GM12878 (cell line): ENCODE results near the gene IRF1. TPM values are rescaled to one million over a fixed set of nuclear protein-coding genes. Genes with fewer than 3 reads are reported as not detected.

Experiments
- CBFB ChIP-seq: IDR thresholded peaks from 2 replicates; pipeline ENCODE4 v1.6.1; 2016; ENCODE audit warnings: antibody characterized with exemption, low read depth
- GATAD2B ChIP-seq: fragments of 450-650 bp; conservative IDR thresholded peaks from 2 replicates; pipeline ENCODE4 v1.6.1; 2017; ENCODE audit warnings: low read depth, mild to moderate bottlenecking, moderate library complexity
- STAT3 ChIP-seq: IDR thresholded peaks from 2 replicates; pipeline ENCODE4 v1.6.1; 2011; ENCODE audit warnings: low read depth, low read length, improper control_type of control experiment
- polyA plus RNA-seq, 11 experiments: library from polyadenylated mRNA; depleted of rRNA in 4 of 11; unstranded in 6 of 11; stranded (reverse) in 5 of 11; fragments of >200 nt; fragmentation: Nextera tagmentation in 4 of 11; fragmentation: Illumina TruSeq in 1 of 11; extraction: Ambion mirVana in 4 of 11; extraction: Trizol in 1 of 11; gene quantifications; 1 replicate in 1 of 11; 2 replicates in 10 of 11; pipeline versions ENCODE4 v1.2.1 to v1.2.3, GENCODE V29; 2011 to 2016; ENCODE audit warnings: inconsistent platforms in 2 of 11, missing spikeins in 2 of 11, low read depth in 1 of 11
- total RNA-seq, 4 experiments: library from RNA; depleted of rRNA in 3 of 4; stranded (reverse); fragments of >200 nt in 3 of 4; fragmentation: Illumina TruSeq in 1 of 4; extraction: Trizol in 1 of 4; gene quantifications; 2 replicates each; pipeline versions ENCODE4 v1.2.1 to v1.2.3, GENCODE V29; 2013 to 2021
- TF ChIP-seq, protein P1 (sequence below): fragments of 450-650 bp; IDR thresholded peaks from 2 replicates; pipeline ENCODE4 v1.6.1; 2017; ENCODE audit warnings: borderline replicate concordance
- TF ChIP-seq, protein P2 (sequence below): fragments of 450-650 bp; IDR thresholded peaks from 2 replicates; pipeline ENCODE4 v1.6.1; 2016; ENCODE audit warnings: mild to moderate bottlenecking, moderate library complexity, borderline replicate concordance

The IRF1 gene
- total and polyA plus RNA-seq, 10 of the 15 experiments (the other 5 are each of a cell fraction or from before 2014, with no cell fraction given), result 6.9 to 68.0 (median 49.6) TPM

DNA sequence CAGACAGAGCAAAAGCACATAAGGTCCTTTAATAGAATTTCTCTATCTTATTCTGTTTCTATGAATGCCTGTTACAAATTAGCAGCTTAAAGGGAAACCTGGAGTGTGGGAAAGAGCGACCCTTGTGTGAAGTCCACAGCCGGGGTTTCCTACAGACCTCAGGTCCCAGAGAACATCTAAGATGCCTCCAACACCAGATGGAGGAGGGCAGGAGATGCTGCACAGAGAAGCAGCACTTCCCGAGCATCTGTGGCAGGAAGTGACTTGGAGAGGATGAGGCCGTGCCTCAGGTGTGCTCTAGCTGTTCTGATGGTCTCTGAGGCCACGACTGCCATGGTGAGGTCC lies 26.8 kb downstream of the IRF1 start (continued):
- TF ChIP-seq STAT3 (no peak), CBFB (no peak), GATAD2B (no peak)
- TF ChIP-seq, protein P1, sequence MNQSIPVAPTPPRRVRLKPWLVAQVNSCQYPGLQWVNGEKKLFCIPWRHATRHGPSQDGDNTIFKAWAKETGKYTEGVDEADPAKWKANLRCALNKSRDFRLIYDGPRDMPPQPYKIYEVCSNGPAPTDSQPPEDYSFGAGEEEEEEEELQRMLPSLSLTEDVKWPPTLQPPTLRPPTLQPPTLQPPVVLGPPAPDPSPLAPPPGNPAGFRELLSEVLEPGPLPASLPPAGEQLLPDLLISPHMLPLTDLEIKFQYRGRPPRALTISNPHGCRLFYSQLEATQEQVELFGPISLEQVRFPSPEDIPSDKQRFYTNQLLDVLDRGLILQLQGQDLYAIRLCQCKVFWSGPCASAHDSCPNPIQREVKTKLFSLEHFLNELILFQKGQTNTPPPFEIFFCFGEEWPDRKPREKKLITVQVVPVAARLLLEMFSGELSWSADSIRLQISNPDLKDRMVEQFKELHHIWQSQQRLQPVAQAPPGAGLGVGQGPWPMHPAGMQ, result no peak
- TF ChIP-seq, protein P2, sequence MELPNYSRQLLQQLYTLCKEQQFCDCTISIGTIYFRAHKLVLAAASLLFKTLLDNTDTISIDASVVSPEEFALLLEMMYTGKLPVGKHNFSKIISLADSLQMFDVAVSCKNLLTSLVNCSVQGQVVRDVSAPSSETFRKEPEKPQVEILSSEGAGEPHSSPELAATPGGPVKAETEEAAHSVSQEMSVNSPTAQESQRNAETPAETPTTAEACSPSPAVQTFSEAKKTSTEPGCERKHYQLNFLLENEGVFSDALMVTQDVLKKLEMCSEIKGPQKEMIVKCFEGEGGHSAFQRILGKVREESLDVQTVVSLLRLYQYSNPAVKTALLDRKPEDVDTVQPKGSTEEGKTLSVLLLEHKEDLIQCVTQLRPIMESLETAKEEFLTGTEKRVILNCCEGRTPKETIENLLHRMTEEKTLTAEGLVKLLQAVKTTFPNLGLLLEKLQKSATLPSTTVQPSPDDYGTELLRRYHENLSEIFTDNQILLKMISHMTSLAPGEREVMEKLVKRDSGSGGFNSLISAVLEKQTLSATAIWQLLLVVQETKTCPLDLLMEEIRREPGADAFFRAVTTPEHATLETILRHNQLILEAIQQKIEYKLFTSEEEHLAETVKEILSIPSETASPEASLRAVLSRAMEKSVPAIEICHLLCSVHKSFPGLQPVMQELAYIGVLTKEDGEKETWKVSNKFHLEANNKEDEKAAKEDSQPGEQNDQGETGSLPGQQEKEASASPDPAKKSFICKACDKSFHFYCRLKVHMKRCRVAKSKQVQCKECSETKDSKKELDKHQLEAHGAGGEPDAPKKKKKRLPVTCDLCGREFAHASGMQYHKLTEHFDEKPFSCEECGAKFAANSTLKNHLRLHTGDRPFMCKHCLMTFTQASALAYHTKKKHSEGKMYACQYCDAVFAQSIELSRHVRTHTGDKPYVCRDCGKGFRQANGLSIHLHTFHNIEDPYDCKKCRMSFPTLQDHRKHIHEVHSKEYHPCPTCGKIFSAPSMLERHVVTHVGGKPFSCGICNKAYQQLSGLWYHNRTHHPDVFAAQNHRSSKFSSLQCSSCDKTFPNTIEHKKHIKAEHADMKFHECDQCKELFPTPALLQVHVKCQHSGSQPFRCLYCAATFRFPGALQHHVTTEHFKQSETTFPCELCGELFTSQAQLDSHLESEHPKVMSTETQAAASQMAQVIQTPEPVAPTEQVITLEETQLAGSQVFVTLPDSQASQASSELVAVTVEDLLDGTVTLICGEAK, result no peak
- TF ChIP-seq, all 136 proteins: peak for 0
